HG02970 (cell line): ENCODE results near the gene CDK5.
"Not testable (repeated sequence)": the region's sequence is repeated elsewhere in the genome, so short reads cannot be mapped to it uniquely, and the experiment has no call there.

Source experiments
- ATAC-seq: cut with Tn5 transposase; IDR thresholded peaks from one replicate; pipeline ENCODE4 v1.9.1; 2021; ENCODE audit warnings: mild to moderate bottlenecking, moderate library complexity, moderate number of reproducible peaks; ENCODE audit not compliant: unreplicated experiment, low FRiP score

The CDK5 gene

GRCh38 chr7:151018421-151019129 lies 39.1 kb downstream of the CDK5 start:
- no peak for ATAC-seq

- peak; percentile 44 for ATAC-seq
Measured at GRCh38 chr7:151017953-151018420, 39.7 kb downstream of the CDK5 start.

DNA sequence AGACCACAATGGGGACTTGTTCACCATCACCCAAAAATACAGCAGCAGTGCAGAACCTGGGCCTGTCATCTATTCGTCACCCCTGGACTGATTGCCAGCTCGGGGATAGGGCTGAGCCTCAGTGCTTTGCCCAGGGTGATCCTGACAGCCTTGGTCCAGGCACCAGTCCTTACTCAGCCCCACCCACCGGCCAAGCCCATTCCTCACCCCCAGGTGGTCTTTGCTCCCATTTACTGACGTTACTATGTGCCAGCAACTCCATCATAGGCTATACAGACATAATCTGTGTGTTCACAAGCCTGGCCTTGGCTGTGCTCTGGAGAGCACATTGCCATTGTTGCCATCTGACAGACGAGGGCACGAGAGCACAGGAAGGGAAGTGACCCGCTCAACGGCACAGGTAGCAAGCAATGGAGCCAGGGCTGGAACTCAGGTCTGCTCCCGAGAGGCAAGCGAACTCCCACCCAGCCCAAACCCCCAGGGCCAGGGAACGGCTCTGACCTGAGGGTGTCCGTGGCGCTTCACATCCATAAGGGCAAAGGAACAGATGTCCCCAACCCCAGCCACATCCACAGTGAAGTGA lies 40.2 kb downstream of the CDK5 start:
- no peak for ATAC-seq

- ATAC-seq: no peak
Measured at GRCh38 chr7:151016942-151017341, 40.8 kb downstream of the CDK5 start.

DNA sequence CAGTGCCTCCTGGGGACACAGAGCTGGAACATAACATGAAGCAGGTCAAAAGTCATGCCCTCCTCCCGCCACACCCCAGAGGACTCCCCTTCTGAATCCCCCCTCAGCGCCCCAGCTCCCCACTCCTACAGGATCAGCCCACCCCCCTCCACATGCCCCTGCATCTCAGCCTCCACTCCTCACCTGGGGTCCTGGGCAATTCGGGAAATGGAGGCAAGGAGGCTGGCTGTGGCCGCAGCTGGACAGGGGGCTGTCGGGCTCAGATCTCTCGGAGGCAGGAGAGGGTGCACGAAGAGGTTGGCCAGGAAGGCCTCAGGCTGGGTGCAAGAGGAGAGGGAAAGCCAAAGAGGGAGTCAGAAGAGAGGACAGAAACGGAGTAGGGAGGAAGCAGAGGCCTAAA lies 41.2 kb downstream of the CDK5 start:
- ATAC-seq: no peak

DNA sequence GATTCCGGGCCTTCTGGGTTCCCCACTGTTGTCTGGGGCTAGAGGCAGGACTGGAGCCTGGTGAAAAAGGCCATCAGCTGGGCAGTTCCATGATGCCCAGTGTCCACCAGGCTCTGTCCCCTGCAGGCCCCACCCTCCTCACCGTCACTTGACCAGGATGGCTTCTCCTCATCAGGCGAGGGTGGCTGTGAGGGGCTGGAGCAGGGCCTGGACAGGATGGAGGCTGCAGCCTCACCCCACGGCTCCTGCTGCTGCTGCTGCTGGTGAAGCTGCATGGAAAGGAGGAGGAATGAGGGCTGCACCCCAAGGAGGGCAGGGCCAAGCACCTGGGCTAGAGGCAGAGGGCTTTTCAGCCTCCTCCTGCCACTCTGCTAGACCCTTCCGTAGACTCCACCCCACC lies 41.7 kb downstream of the CDK5 start:
- no peak for ATAC-seq

GRCh38 chr7:151014950-151015349 lies 42.7 kb downstream of the CDK5 start:
- ATAC-seq: no peak

GRCh38 chr7:151013733-151014497 lies 43.8 kb downstream of the CDK5 start:
- ATAC-seq: no peak

- ATAC-seq: no peak
Measured at GRCh38 chr7:151013356-151013732, 44.4 kb downstream of the CDK5 start.

DNA sequence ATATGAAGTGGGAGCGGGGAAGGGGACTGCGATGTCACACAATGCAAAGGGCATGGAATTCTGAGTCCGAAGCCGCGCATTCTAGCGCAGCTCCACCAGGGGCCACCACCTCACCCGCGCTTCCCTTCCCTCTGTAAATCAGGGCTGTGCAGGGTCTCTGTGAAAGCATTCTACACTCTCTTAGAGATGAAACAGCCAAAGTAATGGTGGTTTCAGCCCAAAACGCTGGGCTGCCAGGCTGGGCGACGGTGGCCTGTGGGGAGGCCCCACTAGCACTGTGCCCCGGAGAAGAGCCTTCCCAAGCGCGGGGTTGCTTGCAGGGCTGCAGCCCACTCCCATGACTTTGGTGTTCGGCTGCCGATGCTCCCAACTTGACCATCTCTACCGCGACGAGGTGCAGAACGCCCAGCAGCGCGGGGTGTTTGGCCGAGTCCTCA lies 44.8 kb downstream of the CDK5 start:
- no peak for ATAC-seq

DNA sequence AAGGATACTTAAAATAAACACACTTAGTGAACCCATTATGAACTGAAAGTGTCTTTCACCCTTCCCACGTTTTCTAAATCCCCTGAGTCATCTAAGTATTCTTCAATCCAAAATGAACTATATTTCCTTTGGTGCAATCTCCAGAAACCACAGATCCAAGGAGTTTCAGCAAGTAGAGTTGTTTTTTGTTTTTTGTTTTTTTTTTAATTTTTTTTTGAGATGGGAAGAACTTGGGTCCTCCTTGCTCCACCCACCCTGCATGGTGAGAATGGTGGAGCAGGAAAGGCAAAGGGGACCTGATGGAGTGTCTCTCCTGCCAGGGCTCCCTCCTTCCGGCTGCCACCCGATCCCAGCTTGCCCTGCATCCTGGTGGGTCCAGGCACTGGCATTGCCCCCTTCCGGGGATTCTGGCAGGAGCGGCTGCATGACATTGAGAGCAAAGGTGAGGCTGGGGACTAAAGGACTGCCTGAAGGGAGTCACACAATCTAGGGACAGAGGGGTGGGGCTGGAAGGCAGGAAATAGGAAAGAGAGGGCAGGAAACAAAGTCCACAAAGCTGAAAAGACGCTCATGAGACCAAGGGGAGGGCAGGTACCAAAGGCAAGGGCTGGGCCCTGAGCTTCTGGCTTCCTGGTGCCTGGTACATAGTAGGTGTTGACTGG lies 45.5 kb downstream of the CDK5 start:
- ATAC-seq: no peak

GRCh38 chr7:151011616-151012015 lies 46.1 kb downstream of the CDK5 start:
- ATAC-seq: not testable (repeated sequence)

DNA sequence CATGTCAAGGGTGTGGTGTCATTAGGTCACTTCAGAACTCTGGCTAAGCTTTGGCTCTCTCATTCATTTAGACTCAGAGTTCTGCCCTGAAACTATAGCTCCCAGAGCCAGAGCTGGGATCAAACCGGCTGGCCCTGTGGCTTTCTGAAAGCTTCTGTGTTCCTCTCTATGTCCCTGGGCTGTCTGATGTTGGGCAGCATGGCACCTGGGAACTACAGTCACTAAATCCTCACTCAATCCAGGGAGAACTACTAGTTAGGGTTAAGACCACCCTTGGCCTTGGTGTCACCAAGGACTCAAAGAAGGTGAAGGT lies 46.6 kb downstream of the CDK5 start:
- ATAC-seq: no peak

- no peak for ATAC-seq
Measured at GRCh38 chr7:151010307-151011096, 47.2 kb downstream of the CDK5 start.

- ATAC-seq: no peak
Measured at GRCh38 chr7:151010037-151010306, 47.7 kb downstream of the CDK5 start.

DNA sequence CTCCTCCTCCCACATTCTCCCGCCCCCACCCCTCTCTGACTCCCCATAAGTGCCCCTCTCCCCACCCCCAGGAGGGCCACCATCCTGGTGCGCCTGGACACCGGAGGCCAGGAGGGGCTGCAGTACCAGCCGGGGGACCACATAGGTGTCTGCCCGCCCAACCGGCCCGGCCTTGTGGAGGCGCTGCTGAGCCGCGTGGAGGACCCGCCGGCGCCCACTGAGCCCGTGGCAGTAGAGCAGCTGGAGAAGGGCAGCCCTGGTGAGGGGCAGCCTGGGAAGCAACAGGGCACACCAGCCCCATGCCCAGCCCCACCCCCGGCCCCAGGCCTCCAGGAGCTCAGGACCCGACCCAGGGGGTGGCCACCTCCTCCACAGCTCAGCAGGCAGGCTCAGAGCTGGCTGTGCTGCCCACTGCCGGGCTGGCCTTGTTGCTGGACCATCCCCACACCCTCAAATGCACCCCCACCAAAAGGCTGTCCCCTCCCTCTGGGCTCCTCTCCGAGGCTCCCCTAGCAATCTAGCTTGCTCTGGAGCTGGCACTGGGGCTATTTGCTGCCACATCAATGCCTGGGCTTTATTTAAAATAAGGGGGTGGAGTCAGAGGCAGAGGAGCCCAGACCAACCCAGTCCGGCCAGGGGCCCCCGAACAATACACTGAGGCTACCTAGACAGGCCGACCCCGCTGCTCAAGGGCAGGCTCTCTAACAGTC lies 48.2 kb downstream of the CDK5 start:
- ATAC-seq: no peak

DNA sequence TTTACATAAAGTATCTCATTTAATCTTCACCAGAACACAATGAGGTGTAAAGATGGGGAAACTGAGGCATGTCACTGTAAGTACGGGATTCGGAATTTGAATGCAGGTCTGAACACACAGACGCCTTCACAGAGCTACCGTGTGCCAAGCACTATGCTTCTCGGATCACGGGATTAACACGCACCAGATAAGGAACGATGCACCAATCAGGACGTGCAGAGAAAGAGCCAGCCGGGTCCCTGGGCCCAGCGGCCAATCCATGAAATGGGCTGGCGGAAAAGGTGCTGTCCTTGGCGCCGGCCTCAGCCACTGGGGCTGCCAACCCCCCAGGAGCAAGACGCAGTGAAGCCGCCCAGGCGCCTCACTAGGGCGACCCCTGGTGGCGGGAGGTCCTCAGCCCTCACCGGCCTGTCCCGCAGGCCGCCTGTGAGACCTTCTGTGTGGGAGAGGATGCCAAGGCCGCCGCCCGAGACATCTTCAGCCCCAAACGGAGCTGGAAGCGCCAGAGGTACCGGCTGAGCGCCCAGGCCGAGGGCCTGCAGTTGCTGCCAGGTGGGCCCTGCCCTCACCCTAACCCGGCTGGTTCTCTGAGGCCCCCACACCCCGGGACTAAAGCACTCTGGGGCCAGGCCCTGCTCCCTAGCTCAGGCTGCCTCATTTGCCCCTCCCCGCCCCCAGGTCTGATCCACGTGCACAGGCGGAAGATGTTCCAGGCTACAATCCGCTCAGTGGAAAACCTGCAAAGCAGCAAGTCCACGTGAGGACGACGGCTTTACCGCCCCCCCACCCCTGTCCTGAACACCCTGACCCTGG lies 49.0 kb downstream of the CDK5 start:
- no peak for ATAC-seq

DNA sequence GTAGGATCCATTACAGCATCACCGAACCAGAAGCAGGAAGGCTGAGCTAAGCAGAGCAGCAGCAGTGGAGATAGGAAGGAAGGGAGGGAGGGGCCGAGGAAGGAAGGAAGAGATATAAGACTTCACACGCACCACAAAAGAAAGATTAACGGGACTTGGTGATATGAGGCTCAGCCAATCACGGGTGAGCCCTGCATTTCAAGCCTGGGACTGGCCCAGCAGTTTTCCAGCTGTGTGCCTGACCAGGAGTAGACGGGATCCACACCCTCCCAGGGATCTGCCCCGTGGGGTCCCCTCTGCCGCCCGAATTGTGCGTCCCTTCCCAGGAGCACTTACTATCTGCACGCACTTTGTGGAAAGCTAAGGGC lies 49.6 kb downstream of the CDK5 start:
- no peak for ATAC-seq

- ATAC-seq: no peak
Measured at GRCh38 chr7:151007469-151007898, 50.2 kb downstream of the CDK5 start.
